Activated CD4-positive, alpha-beta T cell treated with anti-CD3 and anti-CD28 coated beads for 4 hours (primary cell): ENCODE measurements around the gene ATP6V0D1.

ENCODE experiments used
- DNase-seq, 2 donors: peaks; one replicate each; pipeline ENCODE4 v3.0.0-alpha.2; 2020

ATP6V0D1 gene

GRCh38 chr16:67388591-67388990 is 92.4 kb downstream of the ATP6V0D1 start:
- no peak for DNase-seq

DNA sequence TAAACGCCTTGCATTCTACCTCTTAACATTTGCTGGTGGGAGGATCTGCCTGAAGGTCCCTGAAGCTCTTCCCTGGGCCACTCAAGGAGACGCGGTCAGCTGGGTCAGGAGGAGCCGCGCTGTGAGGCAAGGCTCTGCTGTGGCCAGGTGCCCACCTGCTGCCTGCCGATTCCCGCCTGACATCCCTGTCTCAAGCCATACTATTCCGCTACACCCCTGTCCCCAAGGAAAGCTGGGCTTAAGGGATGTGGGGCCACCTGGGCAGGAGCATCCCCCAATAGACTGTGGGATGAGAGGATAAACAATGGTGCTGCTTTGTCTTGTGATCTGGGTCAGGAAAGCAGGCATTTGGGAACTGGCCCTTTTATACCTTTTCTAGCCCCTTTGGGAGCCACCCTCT is 92.8 kb downstream of the ATP6V0D1 start:
- no peak for DNase-seq
